Measurements from ENCODE around the gene EIF2B5.

- TF ChIP-seq, protein P1, sequence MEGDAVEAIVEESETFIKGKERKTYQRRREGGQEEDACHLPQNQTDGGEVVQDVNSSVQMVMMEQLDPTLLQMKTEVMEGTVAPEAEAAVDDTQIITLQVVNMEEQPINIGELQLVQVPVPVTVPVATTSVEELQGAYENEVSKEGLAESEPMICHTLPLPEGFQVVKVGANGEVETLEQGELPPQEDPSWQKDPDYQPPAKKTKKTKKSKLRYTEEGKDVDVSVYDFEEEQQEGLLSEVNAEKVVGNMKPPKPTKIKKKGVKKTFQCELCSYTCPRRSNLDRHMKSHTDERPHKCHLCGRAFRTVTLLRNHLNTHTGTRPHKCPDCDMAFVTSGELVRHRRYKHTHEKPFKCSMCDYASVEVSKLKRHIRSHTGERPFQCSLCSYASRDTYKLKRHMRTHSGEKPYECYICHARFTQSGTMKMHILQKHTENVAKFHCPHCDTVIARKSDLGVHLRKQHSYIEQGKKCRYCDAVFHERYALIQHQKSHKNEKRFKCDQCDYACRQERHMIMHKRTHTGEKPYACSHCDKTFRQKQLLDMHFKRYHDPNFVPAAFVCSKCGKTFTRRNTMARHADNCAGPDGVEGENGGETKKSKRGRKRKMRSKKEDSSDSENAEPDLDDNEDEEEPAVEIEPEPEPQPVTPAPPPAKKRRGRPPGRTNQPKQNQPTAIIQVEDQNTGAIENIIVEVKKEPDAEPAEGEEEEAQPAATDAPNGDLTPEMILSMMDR (IDR thresholded peaks at IDR 0.05; ENCODE audit: low read depth, low read length, poor library complexity, severe bottlenecking) = no peak
- no peak for TF ChIP-seq EZH2phosphoT487 (IDR thresholded peaks at IDR 0.05; ENCODE audit: borderline replicate concordance, low read length)
Measured at GRCh38 chr3:184143327-184143726, 8.2 kb downstream of the EIF2B5 start.

Data from DOHH2 (cell line).